ENCODE results near the gene TMEM80.
"Not testable (repeated sequence)": the region's sequence is repeated elsewhere in the genome, so short reads cannot be mapped to it uniquely, and the experiment has no call there.

TMEM80 gene

GRCh38 chr11:728901-729491 is 33.4 kb downstream of the TMEM80 start:
- Histone ChIP-seq H3K27ac (no peak overlapping the region), H3K4me3 (ENCODE audit: low read depth, low read length) (no peak overlapping the region)
- no peak for TF ChIP-seq CTCF (IDR thresholded peaks at IDR 0.05)

GRCh38 chr11:729492-730074 is 34.0 kb downstream of the TMEM80 start:
- H3K4me2 ChIP-seq (ENCODE audit: low read length): no peak overlapping the region
- H3K9ac ChIP-seq: no peak overlapping the region
- H3K36me3 ChIP-seq (ENCODE audit: control insufficient read depth, insufficient read depth, low read length): no peaks in the 10 kb centered on the region
- no peak overlapping the region for H3K27ac ChIP-seq
- H3K9me3 ChIP-seq (ENCODE audit: control insufficient read depth, low read length): no peaks in the 10 kb centered on the region
- no peaks in the 10 kb centered on the region for H3K79me2 ChIP-seq
- no peaks in the 10 kb centered on the region for H3K4me1 ChIP-seq
- H2AFZ ChIP-seq: no peak overlapping the region
- no peak for TF ChIP-seq CTCF (IDR thresholded peaks at IDR 0.05)
- no peaks in the 10 kb centered on the region for H3K27me3 ChIP-seq (ENCODE audit: control insufficient read depth, insufficient read depth, low read length)
- no peak overlapping the region for H3K4me3 ChIP-seq (ENCODE audit: low read depth, low read length)

More at GRCh38 chr11:728901-729491, 33.4 kb downstream of the TMEM80 start:
- H3K9ac ChIP-seq: no peak overlapping the region
- H3K4me1 ChIP-seq: no peaks in the 10 kb centered on the region
- no peaks in the 10 kb centered on the region for H3K36me3 ChIP-seq (ENCODE audit: control insufficient read depth, insufficient read depth, low read length)
- no peak overlapping the region for H3K4me2 ChIP-seq (ENCODE audit: low read length)
- no peaks in the 10 kb centered on the region for H3K27me3 ChIP-seq (ENCODE audit: control insufficient read depth, insufficient read depth, low read length)
- H3K79me2 ChIP-seq: no peaks in the 10 kb centered on the region
- H3K9me3 ChIP-seq (ENCODE audit: control insufficient read depth, low read length): no peaks in the 10 kb centered on the region
- H2AFZ ChIP-seq: no peak overlapping the region

GRCh38 chr11:733072-733471 is 37.5 kb downstream of the TMEM80 start:
- TF ChIP-seq CTCF (IDR thresholded peaks at IDR 0.05): no peak
- no peaks in the 10 kb centered on the region for H3K9me3 ChIP-seq (ENCODE audit: control insufficient read depth, low read length)
- no peak overlapping the region for H3K4me3 ChIP-seq (ENCODE audit: low read depth, low read length)
- no peaks in the 10 kb centered on the region for H3K36me3 ChIP-seq (ENCODE audit: control insufficient read depth, insufficient read depth, low read length)
- no peak overlapping the region for H3K4me2 ChIP-seq (ENCODE audit: low read length)
- no peaks in the 10 kb centered on the region for H3K4me1 ChIP-seq
- no peaks in the 10 kb centered on the region for H3K79me2 ChIP-seq
- no peak overlapping the region for H3K9ac ChIP-seq
- H3K27ac ChIP-seq: no peak overlapping the region
- H2AFZ ChIP-seq: no peak overlapping the region
- H3K27me3 ChIP-seq (ENCODE audit: control insufficient read depth, insufficient read depth, low read length): no peaks in the 10 kb centered on the region

GRCh38 chr11:734541-734940 is 38.9 kb downstream of the TMEM80 start:
- not testable (repeated sequence) for H3K27ac ChIP-seq; H3K4me1 ChIP-seq; H3K79me2 ChIP-seq; H3K9ac ChIP-seq; H3K4me2 ChIP-seq (ENCODE audit: low read length); H3K9me3 ChIP-seq (ENCODE audit: control insufficient read depth, low read length); H3K4me3 ChIP-seq (ENCODE audit: low read depth, low read length); H3K36me3 ChIP-seq (ENCODE audit: control insufficient read depth, insufficient read depth, low read length); H2AFZ ChIP-seq; H3K27me3 ChIP-seq (ENCODE audit: control insufficient read depth, insufficient read depth, low read length)

- no peak overlapping the region for H3K9ac ChIP-seq
- H3K4me2 ChIP-seq (ENCODE audit: low read length): no peak overlapping the region
- H3K79me2 ChIP-seq: no peaks in the 10 kb centered on the region
- H2AFZ ChIP-seq: no peak overlapping the region
- H3K4me1 ChIP-seq: no peaks in the 10 kb centered on the region
- no peak overlapping the region for H3K4me3 ChIP-seq (ENCODE audit: low read depth, low read length)
- H3K9me3 ChIP-seq (ENCODE audit: control insufficient read depth, low read length): no peaks in the 10 kb centered on the region
- no peak for TF ChIP-seq CTCF (IDR thresholded peaks at IDR 0.05)
- H3K27ac ChIP-seq: no peak overlapping the region
- H3K36me3 ChIP-seq (ENCODE audit: control insufficient read depth, insufficient read depth, low read length): no peaks in the 10 kb centered on the region
- no peaks in the 10 kb centered on the region for H3K27me3 ChIP-seq (ENCODE audit: control insufficient read depth, insufficient read depth, low read length)
Measured at GRCh38 chr11:737366-737765, 41.8 kb downstream of the TMEM80 start.

- not testable (repeated sequence) for H3K36me3 ChIP-seq (ENCODE audit: control insufficient read depth, insufficient read depth, low read length); H3K4me3 ChIP-seq (ENCODE audit: low read depth, low read length); H3K79me2 ChIP-seq; H3K9ac ChIP-seq; H3K4me2 ChIP-seq (ENCODE audit: low read length); H2AFZ ChIP-seq; H3K9me3 ChIP-seq (ENCODE audit: control insufficient read depth, low read length); H3K27ac ChIP-seq; H3K27me3 ChIP-seq (ENCODE audit: control insufficient read depth, insufficient read depth, low read length); H3K4me1 ChIP-seq
Measured at GRCh38 chr11:737899-738298, 42.3 kb downstream of the TMEM80 start.

Measured in parathyroid adenoma (tissue), 2 donors.